HG02759 (cell line): ENCODE measurements around the gene GAL3ST2.
"Not testable (repeated sequence)": the region's sequence is repeated elsewhere in the genome, so short reads cannot be mapped to it uniquely, and the experiment has no call there.

Experiments used
- ATAC-seq: cut with Tn5 transposase; IDR thresholded peaks from one replicate; pipeline ENCODE4 v1.9.1; 2021; ENCODE audit warnings: mild to moderate bottlenecking, moderate library complexity; ENCODE audit not compliant: unreplicated experiment

The GAL3ST2 gene

DNA sequence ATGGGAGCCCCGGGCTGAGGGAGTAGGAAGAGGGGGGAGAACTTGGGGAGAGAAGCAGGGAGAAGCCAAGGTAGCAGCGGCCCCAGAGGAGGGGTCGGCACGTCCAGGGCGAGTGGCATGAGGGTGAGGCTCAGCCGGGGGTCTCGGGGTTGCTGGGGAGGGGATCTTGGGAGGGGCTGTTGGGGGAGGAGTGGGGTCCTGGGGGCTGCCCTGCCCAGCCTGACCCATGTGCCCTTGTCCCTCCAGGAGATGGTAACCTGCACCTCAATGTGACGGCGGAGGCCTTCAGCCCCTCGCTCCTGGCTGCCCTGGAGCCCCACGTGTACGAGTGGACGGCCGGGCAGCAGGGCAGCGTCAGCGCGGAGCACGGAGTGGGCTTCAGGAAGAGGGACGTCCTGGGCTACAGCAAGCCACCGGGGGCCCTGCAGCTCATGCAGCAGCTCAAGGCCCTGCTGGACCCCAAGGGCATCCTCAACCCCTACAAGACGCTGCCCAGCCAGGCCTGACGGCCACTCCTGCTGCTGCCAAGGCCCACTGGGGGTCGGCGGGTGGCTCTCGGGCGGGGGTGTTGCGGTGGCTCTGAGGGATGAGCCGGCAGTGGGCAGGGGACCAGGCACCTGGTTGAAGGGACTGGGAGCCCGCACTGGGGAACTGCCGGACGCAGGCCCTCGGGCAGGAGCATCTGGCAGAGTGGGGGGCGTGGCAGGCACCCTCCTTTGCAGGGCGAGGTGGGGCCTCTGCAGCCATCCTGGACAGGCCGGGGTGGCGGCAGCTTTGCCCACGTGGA, 9.0 kb upstream of the GAL3ST2 start:
- ATAC-seq = no peak

GRCh38 chr2:241768251-241768711, 8.3 kb upstream of the GAL3ST2 start:
- no peak for ATAC-seq

DNA sequence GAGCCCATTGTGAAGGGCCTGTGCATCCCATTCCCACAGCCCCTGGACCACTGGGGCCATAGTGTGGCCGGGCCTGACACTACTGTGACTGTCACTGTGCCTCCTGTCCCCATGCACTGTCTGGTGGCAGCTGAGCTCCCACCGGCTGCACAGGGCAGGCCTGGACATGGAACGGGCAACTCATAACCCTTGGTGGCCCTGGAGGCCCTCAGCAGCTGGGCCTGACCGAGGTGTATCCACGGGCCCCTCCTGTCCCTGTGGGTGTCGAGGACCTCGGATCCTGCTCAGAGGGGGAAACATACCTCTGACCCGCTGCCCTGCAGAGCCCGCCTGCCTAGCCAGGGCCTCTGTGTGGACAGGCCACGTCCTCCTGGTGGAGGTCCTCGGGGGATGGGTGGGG, 7.8 kb upstream of the GAL3ST2 start:
- ATAC-seq = no peak

DNA sequence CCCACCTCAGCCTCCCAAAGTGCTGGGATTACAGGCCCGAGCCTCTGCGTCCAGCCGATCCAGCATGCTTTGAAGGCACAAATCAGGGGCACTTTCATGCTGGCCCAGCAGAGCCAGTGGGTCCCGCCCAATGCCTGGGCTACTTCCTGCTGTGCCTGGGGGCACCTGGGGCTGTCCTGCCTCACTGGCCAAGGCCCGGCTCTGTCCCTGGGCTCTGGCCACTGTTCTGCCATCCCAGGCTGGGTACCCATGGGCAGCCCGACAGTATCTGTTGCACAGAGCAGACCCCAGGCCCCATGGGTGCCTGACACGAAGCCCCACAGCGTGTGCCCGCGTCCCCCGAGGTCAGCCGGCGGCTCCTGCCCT, 6.8 kb upstream of the GAL3ST2 start:
- no peak for ATAC-seq

GRCh38 chr2:241770185-241770935, 6.3 kb upstream of the GAL3ST2 start:
- ATAC-seq = no peak

DNA sequence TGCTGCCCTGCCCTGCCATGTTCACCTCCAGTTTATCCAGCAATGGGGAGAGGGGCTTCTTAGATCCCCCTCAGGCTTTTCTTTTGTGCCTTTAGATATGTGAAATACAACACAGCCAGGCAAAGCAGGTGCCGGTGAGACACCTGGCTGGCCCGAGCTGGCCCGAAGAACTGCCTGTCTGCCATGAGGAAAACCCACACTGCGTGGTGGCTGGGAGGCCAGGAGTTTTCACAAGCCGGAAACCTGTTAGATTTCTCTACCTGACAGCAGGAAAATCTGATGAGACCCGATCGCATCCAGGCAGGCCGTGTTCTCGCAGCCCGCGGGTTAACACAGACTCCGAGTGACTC, 5.7 kb upstream of the GAL3ST2 start:
- ATAC-seq = no peak

GRCh38 chr2:241771286-241772062, 5.1 kb upstream of the GAL3ST2 start:
- ATAC-seq = no peak

GRCh38 chr2:241772063-241772499, 4.5 kb upstream of the GAL3ST2 start:
- no peak for ATAC-seq

DNA sequence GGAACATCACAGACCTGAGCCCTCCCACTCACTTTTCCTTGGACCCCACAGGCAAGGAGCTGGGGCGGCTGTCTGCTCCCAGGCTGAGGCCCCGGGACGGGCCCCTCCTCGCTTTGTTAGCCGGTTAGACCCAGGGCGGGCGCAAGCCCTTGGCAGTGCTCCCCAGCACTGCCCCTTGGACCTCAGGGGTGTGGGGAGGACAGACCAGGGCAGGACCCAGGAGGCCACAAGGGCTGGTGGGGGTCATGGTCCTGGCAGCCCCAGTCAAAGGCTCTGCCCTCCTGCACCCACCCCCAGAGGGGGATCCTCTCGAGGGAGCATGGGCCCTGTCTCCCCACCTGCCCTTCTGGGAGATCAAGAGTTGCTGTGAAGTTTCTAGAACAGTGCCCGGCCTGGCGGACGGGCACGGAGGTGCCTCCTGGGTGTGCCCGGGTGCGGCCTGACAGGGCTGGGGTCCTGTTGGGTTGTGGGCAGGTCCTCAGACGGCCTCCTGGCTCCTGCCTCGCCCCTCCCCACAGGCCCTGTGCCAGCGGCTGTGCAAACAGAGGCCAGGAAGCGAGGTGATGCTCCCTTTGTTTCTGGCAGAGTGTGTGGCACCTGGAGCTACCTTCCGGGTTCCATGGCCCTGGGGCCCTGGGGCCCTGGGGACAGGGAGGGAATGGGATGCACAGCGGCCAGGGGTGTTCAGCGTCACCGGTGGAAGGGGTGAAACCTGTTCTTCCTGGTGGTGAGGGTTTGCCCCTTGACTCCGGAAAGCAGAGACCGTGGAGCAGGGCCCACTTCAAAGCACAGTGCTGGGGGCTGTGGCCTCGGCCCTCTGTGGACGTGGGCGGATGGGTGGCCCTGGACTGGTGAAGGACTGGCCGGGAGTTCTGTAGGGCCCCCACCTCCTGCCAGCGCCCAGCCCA, 2.9 kb upstream of the GAL3ST2 start:
- no peak for ATAC-seq

DNA sequence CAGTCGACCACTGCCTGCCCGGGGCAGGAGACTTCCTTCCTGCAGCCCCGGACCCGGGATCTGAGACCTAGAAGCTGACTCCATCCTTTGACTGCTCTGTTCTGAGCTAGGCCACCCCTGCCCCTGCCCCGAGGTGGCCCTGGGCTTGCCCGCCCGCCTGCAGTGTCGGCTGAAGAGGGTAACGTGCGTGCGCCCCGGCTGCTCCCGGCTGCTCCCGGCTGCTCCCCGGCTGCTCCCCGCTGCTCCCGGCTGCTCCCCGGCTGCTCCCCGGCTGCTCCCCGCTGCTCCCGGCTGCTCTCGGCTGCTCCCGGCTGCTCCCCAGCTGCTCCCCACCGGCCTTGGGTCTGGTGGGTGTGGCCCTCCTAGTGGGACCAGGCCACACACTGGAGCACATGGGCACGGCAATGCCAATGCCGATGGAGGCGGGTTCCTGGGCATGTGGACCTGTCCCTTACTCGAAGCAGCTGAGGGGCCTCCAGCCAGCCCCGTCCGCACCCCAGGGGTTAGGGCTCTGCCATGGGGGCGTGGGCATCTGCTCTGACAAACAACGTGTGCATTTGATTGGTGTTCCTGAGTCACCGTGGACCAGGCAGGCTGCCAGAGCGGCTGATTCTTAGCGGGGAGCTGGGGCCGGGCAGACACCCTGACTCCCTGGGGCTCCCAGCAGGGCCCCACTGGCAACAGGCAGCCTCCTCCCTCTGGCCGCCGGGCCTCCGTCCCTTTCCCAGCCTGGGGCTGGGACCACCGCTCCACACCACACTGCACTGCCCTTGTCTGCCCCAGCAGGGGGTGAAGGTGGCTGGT, 2.0 kb upstream of the GAL3ST2 start:
- no peak for ATAC-seq

- ATAC-seq = no peak
Measured at GRCh38 chr2:241775223-241776177, 1.1 kb upstream of the GAL3ST2 start.

- ATAC-seq = no peak
Measured at GRCh38 chr2:241777170-241777685, 606 bp downstream of the GAL3ST2 start.

- ATAC-seq = no peak
Measured at GRCh38 chr2:241777686-241778627, 1.3 kb downstream of the GAL3ST2 start.

GRCh38 chr2:241780939-241781569, 4.4 kb downstream of the GAL3ST2 start:
- no peak for ATAC-seq

GRCh38 chr2:241782053-241782452, 5.4 kb downstream of the GAL3ST2 start:
- not testable (repeated sequence) for ATAC-seq

- no peak for ATAC-seq
Measured at GRCh38 chr2:241788135-241788534, 11.5 kb downstream of the GAL3ST2 start.

GRCh38 chr2:241788572-241788971, 11.9 kb downstream of the GAL3ST2 start:
- no peak for ATAC-seq
